Mucosa of descending colon (tissue), 3 donors: ENCODE measurements around the gene CDH4. TPM values are rescaled to one million over a fixed set of nuclear protein-coding genes. Genes with fewer than 3 reads are reported as not detected.

Experiments
- ATAC-seq: fragments of 200-7000 bp; cut with Tn5 transposase; one replicate; pipeline ENCODE4 v1.9.1; 2020; ENCODE audit warnings: mild to moderate bottlenecking, moderate library complexity
- DNase-seq, 3 donors: peaks; one replicate each; pipeline ENCODE4 v3.0.0-alpha.2; 2020
- H3K36me3 ChIP-seq: fragments of 200-600 bp; one replicate; pipeline ENCODE4 v1.8.0; 2021; ENCODE audit warnings: low read depth, mild to moderate bottlenecking
- H3K4me1 ChIP-seq: fragments of 200-600 bp; one replicate; pipeline ENCODE4 v1.8.0; 2021; ENCODE audit warnings: low read depth, mild to moderate bottlenecking
- H3K4me3 ChIP-seq: fragments of 200-600 bp; one replicate; pipeline ENCODE4 v1.8.0; 2021; ENCODE audit warnings: mild to moderate bottlenecking
- H3K9me3 ChIP-seq: fragments of 200-600 bp; one replicate; pipeline ENCODE4 v1.8.0; 2021; ENCODE audit warnings: mild to moderate bottlenecking
- intact Hi-C, 2 donors: fragments of 100-400 bp; cut with DNase I in 1 of 2; cut with micrococcal nuclease in 1 of 2; formaldehyde crosslinking; loops; one replicate each; pipeline versions ENCODE4 v1.11.0 to v1.11.1; 2022; cut with DNase I, micrococcal nuclease
- total RNA-seq, 3 donors: library from RNA; stranded (reverse); fragmentation: NEBNext Ultra II Directional in 2 of 3; extraction: Animal tissue kit (Norgen Biotek cat#: 25700) in 2 of 3; gene quantifications; one replicate each; pipeline versions ENCODE4 v1.2.1 to v1.2.4, GENCODE V29; 2021 to 2023
- TF ChIP-seq, protein P1 (sequence below): fragments of 200-600 bp; IDR thresholded peaks from one replicate; pipeline ENCODE4 v1.8.0; 2022; ENCODE audit warnings: antibody characterized with exemption, mild to moderate bottlenecking
- donor health status: DM: no; HTN: no; CAD: no; lungs with moderate emphysema.
- donor health status: DM: no; HTN: no; CAD: no.
- donor health status: DM: no; HTN: yes; CAD: no.

CDH4 gene
- total RNA-seq, 3 donors from 2014 or later: 0.16 TPM; not detected in 2

DNA sequence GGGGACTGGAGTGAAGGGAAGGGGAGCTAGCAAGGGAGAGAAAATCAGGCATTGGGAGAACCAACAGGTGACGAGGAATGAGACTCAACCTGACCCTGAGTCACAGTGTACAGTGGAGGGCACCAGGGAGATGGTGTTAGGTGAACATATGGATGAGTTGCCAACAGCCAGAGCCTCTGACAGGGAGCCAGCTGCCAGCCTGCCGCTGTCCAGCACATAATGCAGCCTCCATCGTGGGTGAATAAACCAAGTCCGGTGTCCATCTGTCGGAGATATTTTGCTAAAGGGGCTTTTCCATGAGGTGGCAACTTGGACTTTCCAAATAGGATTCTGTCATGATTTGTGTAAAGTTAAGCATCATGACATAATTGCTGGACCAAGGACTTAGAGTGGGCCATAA, 88.1 kb downstream of the CDH4 start:
- TF ChIP-seq, protein P1, sequence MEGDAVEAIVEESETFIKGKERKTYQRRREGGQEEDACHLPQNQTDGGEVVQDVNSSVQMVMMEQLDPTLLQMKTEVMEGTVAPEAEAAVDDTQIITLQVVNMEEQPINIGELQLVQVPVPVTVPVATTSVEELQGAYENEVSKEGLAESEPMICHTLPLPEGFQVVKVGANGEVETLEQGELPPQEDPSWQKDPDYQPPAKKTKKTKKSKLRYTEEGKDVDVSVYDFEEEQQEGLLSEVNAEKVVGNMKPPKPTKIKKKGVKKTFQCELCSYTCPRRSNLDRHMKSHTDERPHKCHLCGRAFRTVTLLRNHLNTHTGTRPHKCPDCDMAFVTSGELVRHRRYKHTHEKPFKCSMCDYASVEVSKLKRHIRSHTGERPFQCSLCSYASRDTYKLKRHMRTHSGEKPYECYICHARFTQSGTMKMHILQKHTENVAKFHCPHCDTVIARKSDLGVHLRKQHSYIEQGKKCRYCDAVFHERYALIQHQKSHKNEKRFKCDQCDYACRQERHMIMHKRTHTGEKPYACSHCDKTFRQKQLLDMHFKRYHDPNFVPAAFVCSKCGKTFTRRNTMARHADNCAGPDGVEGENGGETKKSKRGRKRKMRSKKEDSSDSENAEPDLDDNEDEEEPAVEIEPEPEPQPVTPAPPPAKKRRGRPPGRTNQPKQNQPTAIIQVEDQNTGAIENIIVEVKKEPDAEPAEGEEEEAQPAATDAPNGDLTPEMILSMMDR: no peak
- Histone ChIP-seq H3K4me3 (no peak overlapping the region), H3K36me3 (no peaks in the 10 kb centered on the region), H3K4me1 (no peaks in the 10 kb centered on the region), H3K9me3 (no peaks in the 10 kb centered on the region)
- ATAC-seq (no peak), DNase-seq (no peak)
- intact Hi-C loops: no loop called here

DNA sequence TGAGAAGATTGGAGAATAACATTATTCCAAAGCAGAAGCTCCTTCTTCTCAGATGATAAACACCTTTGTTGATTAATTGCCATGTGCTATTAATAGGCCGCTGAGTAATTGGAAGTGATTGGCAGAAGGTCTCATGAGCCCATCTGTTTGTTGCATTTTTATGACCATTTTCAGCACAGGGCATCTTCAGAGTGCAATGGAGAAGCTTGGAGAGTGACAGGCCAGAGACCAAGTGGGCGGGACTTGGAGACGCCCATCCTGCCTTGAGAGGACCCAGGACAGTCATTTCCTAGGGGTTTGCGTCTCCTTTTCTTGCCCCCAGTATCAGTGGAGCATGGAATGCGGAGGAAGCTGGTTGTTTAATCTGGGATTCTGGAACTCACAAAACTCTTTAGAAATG, 89.5 kb downstream of the CDH4 start:
- intact Hi-C loops: no loop called here
- Histone ChIP-seq H3K36me3 (no peaks in the 10 kb centered on the region), H3K4me3 (no peak overlapping the region), H3K4me1 (no peaks in the 10 kb centered on the region), H3K9me3 (no peaks in the 10 kb centered on the region)
- no peak for DNase-seq
- TF ChIP-seq, protein P1: no peak
- ATAC-seq: no peak

DNA sequence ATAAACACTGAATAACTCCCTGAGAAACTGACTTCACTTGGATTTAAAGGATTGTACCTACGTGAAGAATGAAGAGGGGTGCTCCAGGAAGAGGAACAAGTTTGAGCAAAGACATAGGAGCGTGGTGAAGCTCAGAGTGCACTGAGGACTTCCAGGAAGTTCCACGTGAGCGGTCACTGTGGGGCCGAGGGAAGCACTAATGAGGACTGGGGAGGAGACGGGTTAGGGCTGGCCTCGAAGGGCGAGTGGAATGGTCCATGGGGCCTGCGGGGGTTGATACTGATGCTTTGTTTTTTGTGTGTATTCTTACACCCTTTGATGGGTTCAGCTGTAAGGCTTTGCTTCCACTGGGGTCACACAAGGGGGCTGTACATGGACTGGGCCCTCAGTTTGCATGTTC, 91.9 kb downstream of the CDH4 start:
- TF ChIP-seq, protein P1: no peak
- ATAC-seq (no peak), DNase-seq (no peak)
- H3K4me1 ChIP-seq: no peaks in the 10 kb centered on the region
- intact Hi-C loops: no loop called here
- no peaks in the 10 kb centered on the region for H3K9me3 ChIP-seq
- H3K36me3 ChIP-seq: no peaks in the 10 kb centered on the region
- H3K4me3 ChIP-seq: no peak overlapping the region

DNA sequence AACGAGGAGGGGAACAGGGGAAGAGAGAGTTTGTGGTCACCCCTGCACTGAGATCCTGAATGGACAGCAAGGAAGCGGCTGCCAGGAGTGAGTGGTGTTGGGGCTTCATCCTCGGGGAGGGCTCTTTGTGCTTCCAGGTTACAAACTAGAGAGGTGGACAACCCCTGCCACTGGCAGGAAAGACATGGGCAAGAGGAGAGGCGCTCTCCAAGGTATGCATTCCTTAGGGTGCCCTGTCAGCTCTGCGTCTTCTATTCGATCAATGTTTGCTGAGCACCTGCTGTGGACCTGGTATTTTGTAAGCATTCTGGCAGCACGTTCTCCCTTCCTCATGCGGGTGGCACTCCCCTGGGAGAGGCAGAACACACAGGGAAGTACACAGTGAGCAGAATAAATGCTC, 93.6 kb downstream of the CDH4 start:
- no peaks in the 10 kb centered on the region for H3K9me3 ChIP-seq
- ATAC-seq (no peak), DNase-seq (no peak)
- H3K36me3 ChIP-seq: no peaks in the 10 kb centered on the region
- no peaks in the 10 kb centered on the region for H3K4me1 ChIP-seq
- no peak overlapping the region for H3K4me3 ChIP-seq
- intact Hi-C loops: no loop called here
- TF ChIP-seq, protein P1: no peak

DNA sequence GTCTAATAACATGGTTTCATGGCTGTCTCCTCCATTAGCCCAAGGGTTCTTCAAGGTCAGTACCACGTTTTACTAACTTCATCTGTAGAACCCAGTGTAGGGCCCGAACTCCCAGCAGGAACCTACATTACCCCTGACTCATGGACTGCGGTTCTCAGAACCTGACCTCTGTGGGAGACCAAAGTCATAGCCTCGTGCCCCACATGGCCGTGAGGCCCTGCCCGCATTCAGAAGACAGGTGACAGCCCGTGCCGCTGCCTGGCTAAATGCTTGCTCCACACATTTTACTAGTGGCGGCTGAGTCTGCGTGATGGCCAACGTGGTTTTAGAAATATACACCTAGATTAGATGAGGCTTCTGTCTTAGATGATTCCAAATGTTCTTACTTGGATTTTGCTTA, 94.9 kb downstream of the CDH4 start:
- ATAC-seq (no peak), DNase-seq (no peak)
- no peaks in the 10 kb centered on the region for H3K36me3 ChIP-seq
- no peak overlapping the region for H3K4me3 ChIP-seq
- intact Hi-C loops: no loop called here
- no peaks in the 10 kb centered on the region for H3K9me3 ChIP-seq
- no peaks in the 10 kb centered on the region for H3K4me1 ChIP-seq
- TF ChIP-seq, protein P1: no peak

DNA sequence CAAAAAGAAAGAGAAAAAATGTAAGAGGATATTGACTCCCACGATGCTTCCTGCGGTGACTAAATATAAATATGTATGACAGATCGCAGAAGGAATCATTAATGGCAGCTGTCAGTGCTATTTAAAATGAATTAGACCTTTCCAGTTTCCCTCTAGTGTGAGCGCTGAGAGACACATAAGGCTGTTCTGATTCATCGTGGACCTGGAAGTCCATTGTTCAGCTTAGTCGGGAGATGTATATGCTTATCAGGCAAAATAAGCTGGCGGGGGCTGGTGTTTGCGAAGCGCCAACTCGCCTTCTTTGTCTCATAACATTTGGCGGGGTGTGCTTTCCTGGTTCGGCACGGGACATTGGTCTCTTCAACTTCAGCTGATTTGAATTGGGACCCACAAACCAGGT, 95.4 kb downstream of the CDH4 start:
- no peak overlapping the region for H3K4me3 ChIP-seq
- DNase-seq (no peak), ATAC-seq (no peak)
- H3K4me1 ChIP-seq: no peaks in the 10 kb centered on the region
- no peaks in the 10 kb centered on the region for H3K9me3 ChIP-seq
- intact Hi-C loops: no loop called here
- TF ChIP-seq, protein P1: no peak
- H3K36me3 ChIP-seq: no peaks in the 10 kb centered on the region
